ENCODE results near the gene HPX. TPM values are rescaled to one million over a fixed set of nuclear protein-coding genes. Genes with fewer than 3 reads are reported as not detected.

The HPX gene
- total and polyA plus RNA-seq, 2 of the 13 experiments (the other 11 are each of a cell fraction or from before 2014, with no cell fraction given) = 9.2 to 57.4 TPM

GRCh38 chr11:6448574-6448973, 7.8 kb upstream of the HPX start:
- H3K4me3 ChIP-seq (replicated peaks in 1 of 3; ENCODE audit: insufficient read depth in 1 of 3, low read depth in 2 of 3, low read length in 3 of 3) = no peak overlapping the region
- no peaks in the 10 kb centered on the region for H3K79me2 ChIP-seq (ENCODE audit: insufficient read depth, low read length)
- H3K27ac ChIP-seq (ENCODE audit: extremely low read length, insufficient read depth, low read length) = no peak overlapping the region
- 0 out of 5 replicates have a peak, but pooled peaks cover 0 to 6% of the 10 kb centered on the region in 2 experiments for H3K36me3 ChIP-seq (replicated peaks in 1 of 2; ENCODE audit: control insufficient read depth in 1 of 2, insufficient read depth in 2 of 2, low read length in 2 of 2)
- no peak overlapping the region for H3K9ac ChIP-seq (ENCODE audit: insufficient read depth, low read depth, low read length)
- H4K20me1 ChIP-seq (ENCODE audit: insufficient read depth, low read length) = no peaks in the 10 kb centered on the region
- ATAC-seq = no peak
- no peaks in the 10 kb centered on the region; a peak in 1 of 5 replicates for H3K27me3 ChIP-seq (ENCODE audit: control insufficient read depth in 1 of 2, insufficient read depth in 2 of 2, low read length in 2 of 2)
- H3K9me3 ChIP-seq (ENCODE audit: low read length) = no peaks in the 10 kb centered on the region
- TF ChIP-seq, protein P1, sequence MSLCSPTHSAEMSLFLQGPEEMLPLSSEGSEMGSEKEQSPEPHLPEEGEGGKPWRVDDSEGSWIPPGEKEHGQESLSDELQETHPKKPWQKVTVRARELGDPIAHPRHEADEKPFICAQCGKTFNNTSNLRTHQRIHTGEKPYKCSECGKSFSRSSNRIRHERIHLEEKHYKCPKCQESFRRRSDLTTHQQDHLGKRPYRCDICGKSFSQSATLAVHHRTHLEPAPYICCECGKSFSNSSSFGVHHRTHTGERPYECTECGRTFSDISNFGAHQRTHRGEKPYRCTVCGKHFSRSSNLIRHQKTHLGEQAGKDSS (CRISPR knock-in tag; IDR thresholded peaks at IDR 0.05; ENCODE audit: borderline replicate concordance, low read depth) = no peak
- TF ChIP-seq, protein P2, sequence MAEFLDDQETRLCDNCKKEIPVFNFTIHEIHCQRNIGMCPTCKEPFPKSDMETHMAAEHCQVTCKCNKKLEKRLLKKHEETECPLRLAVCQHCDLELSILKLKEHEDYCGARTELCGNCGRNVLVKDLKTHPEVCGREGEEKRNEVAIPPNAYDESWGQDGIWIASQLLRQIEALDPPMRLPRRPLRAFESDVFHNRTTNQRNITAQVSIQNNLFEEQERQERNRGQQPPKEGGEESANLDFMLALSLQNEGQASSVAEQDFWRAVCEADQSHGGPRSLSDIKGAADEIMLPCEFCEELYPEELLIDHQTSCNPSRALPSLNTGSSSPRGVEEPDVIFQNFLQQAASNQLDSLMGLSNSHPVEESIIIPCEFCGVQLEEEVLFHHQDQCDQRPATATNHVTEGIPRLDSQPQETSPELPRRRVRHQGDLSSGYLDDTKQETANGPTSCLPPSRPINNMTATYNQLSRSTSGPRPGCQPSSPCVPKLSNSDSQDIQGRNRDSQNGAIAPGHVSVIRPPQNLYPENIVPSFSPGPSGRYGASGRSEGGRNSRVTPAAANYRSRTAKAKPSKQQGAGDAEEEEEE (CRISPR knock-in tag; IDR thresholded peaks at IDR 0.05; ENCODE audit: borderline replicate concordance) = no peak
- no peak for TF ChIP-seq PHF20 (CRISPR knock-in tag; IDR thresholded peaks at IDR 0.05)
- TF ChIP-seq, protein P3, sequence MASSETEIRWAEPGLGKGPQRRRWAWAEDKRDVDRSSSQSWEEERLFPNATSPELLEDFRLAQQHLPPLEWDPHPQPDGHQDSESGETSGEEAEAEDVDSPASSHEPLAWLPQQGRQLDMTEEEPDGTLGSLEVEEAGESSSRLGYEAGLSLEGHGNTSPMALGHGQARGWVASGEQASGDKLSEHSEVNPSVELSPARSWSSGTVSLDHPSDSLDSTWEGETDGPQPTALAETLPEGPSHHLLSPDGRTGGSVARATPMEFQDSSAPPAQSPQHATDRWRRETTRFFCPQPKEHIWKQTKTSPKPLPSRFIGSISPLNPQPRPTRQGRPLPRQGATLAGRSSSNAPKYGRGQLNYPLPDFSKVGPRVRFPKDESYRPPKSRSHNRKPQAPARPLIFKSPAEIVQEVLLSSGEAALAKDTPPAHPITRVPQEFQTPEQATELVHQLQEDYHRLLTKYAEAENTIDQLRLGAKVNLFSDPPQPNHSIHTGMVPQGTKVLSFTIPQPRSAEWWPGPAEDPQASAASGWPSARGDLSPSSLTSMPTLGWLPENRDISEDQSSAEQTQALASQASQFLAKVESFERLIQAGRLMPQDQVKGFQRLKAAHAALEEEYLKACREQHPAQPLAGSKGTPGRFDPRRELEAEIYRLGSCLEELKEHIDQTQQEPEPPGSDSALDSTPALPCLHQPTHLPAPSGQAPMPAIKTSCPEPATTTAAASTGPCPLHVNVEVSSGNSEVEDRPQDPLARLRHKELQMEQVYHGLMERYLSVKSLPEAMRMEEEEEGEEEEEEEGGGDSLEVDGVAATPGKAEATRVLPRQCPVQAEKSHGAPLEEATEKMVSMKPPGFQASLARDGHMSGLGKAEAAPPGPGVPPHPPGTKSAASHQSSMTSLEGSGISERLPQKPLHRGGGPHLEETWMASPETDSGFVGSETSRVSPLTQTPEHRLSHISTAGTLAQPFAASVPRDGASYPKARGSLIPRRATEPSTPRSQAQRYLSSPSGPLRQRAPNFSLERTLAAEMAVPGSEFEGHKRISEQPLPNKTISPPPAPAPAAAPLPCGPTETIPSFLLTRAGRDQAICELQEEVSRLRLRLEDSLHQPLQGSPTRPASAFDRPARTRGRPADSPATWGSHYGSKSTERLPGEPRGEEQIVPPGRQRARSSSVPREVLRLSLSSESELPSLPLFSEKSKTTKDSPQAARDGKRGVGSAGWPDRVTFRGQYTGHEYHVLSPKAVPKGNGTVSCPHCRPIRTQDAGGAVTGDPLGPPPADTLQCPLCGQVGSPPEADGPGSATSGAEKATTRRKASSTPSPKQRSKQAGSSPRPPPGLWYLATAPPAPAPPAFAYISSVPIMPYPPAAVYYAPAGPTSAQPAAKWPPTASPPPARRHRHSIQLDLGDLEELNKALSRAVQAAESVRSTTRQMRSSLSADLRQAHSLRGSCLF (CRISPR knock-in tag; IDR thresholded peaks at IDR 0.05; ENCODE audit: borderline replicate concordance) = no peak
- no peak for TF ChIP-seq ZNF121 (CRISPR knock-in tag; IDR thresholded peaks at IDR 0.05)
- BruUV-seq (replicated peaks) = no TSS peak
- H2AFZ ChIP-seq (ENCODE audit: low read length) = no peak overlapping the region
- H3K4me2 ChIP-seq (ENCODE audit: low read depth, low read length) = no peak overlapping the region
- FAIRE-seq = no peak
- in situ Hi-C loops (cut with HindIII; ENCODE audit: extremely low pct_ligation_motif_present, low pct_unique_long_range_greater_than_20kb) (no loop called here), intact Hi-C loops (cut with micrococcal nuclease; ENCODE audit: unreplicated experiment) (no loop called here)
- no peak for DNase-seq (ENCODE audit: low spot score)
- peaks cover 3% of the 10 kb centered on the region for H3K4me1 ChIP-seq (ENCODE audit: insufficient read depth, low read length)
- CTCF ChIA-PET (ENCODE audit: low intra/inter-chr PET ratio, low total read pairs) = no interaction called here
- 92% methylated on average over 3 of the region's 3 CpGs for WGBS (ENCODE audit: low lambda C conversion rate)
- POLR2A ChIA-PET = no interaction called here

All from HepG2 (cell line).